Peyer's patch (tissue), 4 donors: Measurements from ENCODE around the gene ISCA2. TPM values are rescaled to one million over a fixed set of nuclear protein-coding genes. Genes with fewer than 3 reads are reported as not detected.

Experiments used
- DNase-seq, 3 donors: peaks; one replicate each; pipeline ENCODE4 v3.0.0-alpha.2; 2017 to 2019
- H3K27ac ChIP-seq, 4 donors: fragments of 200-600 bp; sonication (generic); one replicate each; pipeline ENCODE4 v1.5.1; 2016 to 2019
- H3K27me3 ChIP-seq, 2 donors: fragments of 200-600 bp; sonication (generic); one replicate each; pipeline ENCODE4 v1.5.1; 2019
- H3K36me3 ChIP-seq, 3 donors: fragments of 200-600 bp; sonication (generic); one replicate each; pipeline ENCODE4 v1.5.1; 2016 to 2019
- H3K4me1 ChIP-seq, 4 donors: fragments of 200-600 bp; sonication (generic); one replicate each; pipeline ENCODE4 v1.5.1; 2016 to 2019
- H3K4me3 ChIP-seq, 4 donors: fragments of 200-600 bp; sonication (generic); 1 replicate in 3 of 4; 2 replicates in 1 of 4; pipeline ENCODE4 v1.5.1; 2016 to 2019; ENCODE audit warnings: mild to moderate bottlenecking in 1 of 4
- H3K9me3 ChIP-seq, 4 donors: fragments of 200-600 bp; sonication (generic); one replicate each; pipeline ENCODE4 v1.5.1; 2016 to 2019; ENCODE audit warnings: mild to moderate bottlenecking in 1 of 4
- POLR2A ChIP-seq, 2 donors: fragments of 450-650 bp; IDR thresholded peaks; one replicate each; pipeline ENCODE4 v1.5.1; 2017; ENCODE audit warnings: antibody characterized with exemption in 2 of 2, mild to moderate bottlenecking in 2 of 2, moderate library complexity in 2 of 2
- total RNA-seq, 4 donors: library from RNA; depleted of rRNA; stranded (reverse); fragments of >200 nt; gene quantifications; one replicate each; pipeline ENCODE4 v1.1.0, GENCODE V29; 2016
- TF ChIP-seq, protein P1 (sequence below), 6 experiments: fragments of 450-650 bp in 4 of 6; fragments of 200-600 bp in 2 of 6; sonication (generic) in 1 of 6; IDR thresholded peaks; one replicate each; pipeline ENCODE4 v1.5.1; 2017 to 2019; ENCODE audit warnings: antibody characterized with exemption in 6 of 6, mild to moderate bottlenecking in 3 of 6, moderate library complexity in 1 of 6

ISCA2 gene
- total RNA-seq, 4 donors from 2014 or later: 11.6 to 18.2 (median 15.8) TPM

DNA sequence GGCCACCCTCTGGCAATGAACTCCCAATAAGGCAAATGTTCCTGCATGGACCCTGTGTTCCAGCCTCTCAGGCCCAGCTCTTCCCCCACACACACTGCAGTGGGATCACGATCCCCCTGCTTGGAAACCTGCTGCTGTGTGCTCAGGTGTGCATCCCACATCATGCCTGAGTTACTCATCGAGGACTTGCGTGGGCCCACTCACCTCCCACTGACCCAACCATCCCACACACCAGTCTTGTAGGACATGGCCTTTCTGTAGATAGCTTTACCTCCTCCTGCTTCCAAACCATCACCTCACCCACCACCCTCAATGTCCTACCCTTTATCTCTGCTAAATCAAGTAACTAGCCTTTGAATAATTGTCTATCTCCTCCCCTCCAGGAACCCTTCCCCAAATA, 25.1 kb upstream of the ISCA2 start:
- Histone ChIP-seq H3K36me3 (peaks cover 0 to 2% (median 0%) of the 10 kb centered on the region in 3 donors), H3K4me1 (no peaks in the 10 kb centered on the region), H3K9me3 (no peaks in the 10 kb centered on the region), H3K27ac (no peak overlapping the region), H3K4me3 (no peak overlapping the region), H3K27me3 (no peaks in the 10 kb centered on the region)
- TF ChIP-seq, protein P1, sequence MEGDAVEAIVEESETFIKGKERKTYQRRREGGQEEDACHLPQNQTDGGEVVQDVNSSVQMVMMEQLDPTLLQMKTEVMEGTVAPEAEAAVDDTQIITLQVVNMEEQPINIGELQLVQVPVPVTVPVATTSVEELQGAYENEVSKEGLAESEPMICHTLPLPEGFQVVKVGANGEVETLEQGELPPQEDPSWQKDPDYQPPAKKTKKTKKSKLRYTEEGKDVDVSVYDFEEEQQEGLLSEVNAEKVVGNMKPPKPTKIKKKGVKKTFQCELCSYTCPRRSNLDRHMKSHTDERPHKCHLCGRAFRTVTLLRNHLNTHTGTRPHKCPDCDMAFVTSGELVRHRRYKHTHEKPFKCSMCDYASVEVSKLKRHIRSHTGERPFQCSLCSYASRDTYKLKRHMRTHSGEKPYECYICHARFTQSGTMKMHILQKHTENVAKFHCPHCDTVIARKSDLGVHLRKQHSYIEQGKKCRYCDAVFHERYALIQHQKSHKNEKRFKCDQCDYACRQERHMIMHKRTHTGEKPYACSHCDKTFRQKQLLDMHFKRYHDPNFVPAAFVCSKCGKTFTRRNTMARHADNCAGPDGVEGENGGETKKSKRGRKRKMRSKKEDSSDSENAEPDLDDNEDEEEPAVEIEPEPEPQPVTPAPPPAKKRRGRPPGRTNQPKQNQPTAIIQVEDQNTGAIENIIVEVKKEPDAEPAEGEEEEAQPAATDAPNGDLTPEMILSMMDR (IDR thresholded peaks at IDR 0.05): no peak
- no peak for TF ChIP-seq POLR2A (IDR thresholded peaks at IDR 0.05)
- DNase-seq: no peak

- no peaks in the 10 kb centered on the region for H3K9me3 ChIP-seq
- no peak overlapping the region for H3K4me3 ChIP-seq
- H3K27me3 ChIP-seq: no peaks in the 10 kb centered on the region
- no peak for DNase-seq
- no peak overlapping the region for H3K27ac ChIP-seq
- H3K4me1 ChIP-seq: no peaks in the 10 kb centered on the region
- peaks cover 0 to 15% (median 0%) of the 10 kb centered on the region in 3 donors for H3K36me3 ChIP-seq
- TF ChIP-seq POLR2A (IDR thresholded peaks at IDR 0.05): no peak
- TF ChIP-seq, protein P1 (IDR thresholded peaks at IDR 0.05): no peak
Observed at GRCh38 chr14:74469548-74470518, 23.7 kb upstream of the ISCA2 start.

DNA sequence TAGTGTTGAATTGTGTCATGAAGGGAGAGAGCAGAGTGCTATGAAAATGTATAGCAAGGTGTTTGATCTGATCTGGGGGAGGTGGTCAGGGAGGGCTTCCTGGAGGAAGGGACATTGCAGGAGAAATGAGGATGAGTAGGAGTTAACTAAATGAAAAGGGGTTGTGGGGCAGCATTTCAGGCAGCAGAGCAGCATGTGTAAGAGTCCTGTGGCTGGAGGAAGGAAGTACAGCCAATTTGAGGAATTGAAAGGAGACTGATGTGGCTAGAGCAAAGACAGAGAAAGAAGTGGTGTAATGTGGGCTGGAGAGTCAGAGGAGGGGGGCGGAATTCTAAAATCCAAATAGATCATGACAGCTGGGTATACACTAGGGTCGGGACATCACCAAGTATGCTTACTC, 21.0 kb upstream of the ISCA2 start:
- TF ChIP-seq POLR2A (IDR thresholded peaks at IDR 0.05): no peak
- TF ChIP-seq, protein P1 (IDR thresholded peaks at IDR 0.05): no peak

GRCh38 chr14:74474376-74474775, 19.2 kb upstream of the ISCA2 start:
- peaks cover 0 to 26% (median 0%) of the 10 kb centered on the region in 3 donors for H3K36me3 ChIP-seq
- TF ChIP-seq, protein P1 (IDR thresholded peaks at IDR 0.05): no peak
- no peak for TF ChIP-seq POLR2A (IDR thresholded peaks at IDR 0.05)
- DNase-seq: no peak

More for the DNA sequence above, 21.0 kb upstream of the ISCA2 start:
- Histone ChIP-seq H3K4me3 (no peak overlapping the region), H3K27me3 (no peaks in the 10 kb centered on the region), H3K9me3 (no peaks in the 10 kb centered on the region), H3K4me1 (no peaks in the 10 kb centered on the region), H3K27ac (no peak overlapping the region), H3K36me3 (peaks cover 0 to 19% (median 0%) of the 10 kb centered on the region in 3 donors)
- DNase-seq: no peak

GRCh38 chr14:74475678-74476077, 17.9 kb upstream of the ISCA2 start:
- Histone ChIP-seq H3K27ac (no peak overlapping the region), H3K27me3 (no peaks in the 10 kb centered on the region), H3K4me3 (no peak overlapping the region), H3K9me3 (no peaks in the 10 kb centered on the region), H3K4me1 (no peaks in the 10 kb centered on the region), H3K36me3 (peaks cover 0 to 39% (median 0%) of the 10 kb centered on the region in 3 donors)
- TF ChIP-seq POLR2A (IDR thresholded peaks at IDR 0.05): no peak
- TF ChIP-seq, protein P1 (IDR thresholded peaks at IDR 0.05): no peak
- DNase-seq: no peak

More at GRCh38 chr14:74474376-74474775, 19.2 kb upstream of the ISCA2 start:
- no peaks in the 10 kb centered on the region for H3K4me1 ChIP-seq
- H3K4me3 ChIP-seq: no peak overlapping the region
- H3K9me3 ChIP-seq: no peaks in the 10 kb centered on the region
- no peak overlapping the region for H3K27ac ChIP-seq
- no peaks in the 10 kb centered on the region for H3K27me3 ChIP-seq
